ENCODE data around the gene UNK. TPM values are rescaled to one million over a fixed set of nuclear protein-coding genes. Genes with fewer than 3 reads are reported as not detected.
A peak's percentile ranks its signal among the peaks of the same experiment; 100 is the strongest.

The UNK gene
- polyA plus RNA-seq, 2 of the 4 experiments (the other 2 are of a cell fraction) = 27.0 to 34.5 TPM

DNA sequence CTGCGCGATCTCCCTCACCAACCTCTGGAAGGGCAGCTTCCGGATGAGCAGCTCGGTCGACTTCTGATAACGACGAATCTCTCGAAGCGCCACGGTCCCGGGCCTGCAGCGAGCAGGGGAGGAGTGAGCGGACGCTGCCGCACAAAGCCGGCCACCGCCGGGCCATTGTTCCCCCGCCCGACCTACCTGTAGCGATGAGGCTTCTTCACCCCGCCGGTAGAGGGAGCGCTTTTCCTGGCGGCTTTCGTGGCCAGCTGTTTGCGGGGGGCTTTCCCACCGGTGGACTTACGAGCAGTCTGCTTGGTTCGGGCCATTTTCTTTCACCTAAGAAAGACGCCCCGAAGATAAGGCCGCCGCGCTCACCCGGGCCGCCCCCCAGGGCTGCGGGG is 5.8 kb upstream of the UNK start (continued):
- no peak for TF ChIP-seq EHF (CRISPR knock-in tag; IDR thresholded peaks at IDR 0.05)
- TF ChIP-seq CHD4 (IDR thresholded peaks at IDR 0.05; ENCODE audit: borderline replicate concordance) = no peak

- CTCF ChIA-PET = interaction anchor here (0.8 to 9.7 kb wide), 15 partner anchors 9 to 160 kb away, joined by 3 to 131 read pairs (median 3); partner anchors contain the start of genes GALK1 and TRIM47
- FAIRE-seq = peak; percentile 100
- TF ChIP-seq SREBF2 (IDR thresholded peaks at IDR 0.05) (no peak), ZNF302 (CRISPR knock-in tag; IDR thresholded peaks at IDR 0.05) (no peak), PHF8 (IDR thresholded peaks at IDR 0.05; ENCODE audit: borderline replicate concordance, low read depth) (peak; percentile 99), HEYL (CRISPR knock-in tag; IDR thresholded peaks at IDR 0.05) (no peak), RARB (CRISPR knock-in tag; IDR thresholded peaks at IDR 0.05) (peak; percentile 89), RFX5 (IDR thresholded peaks at IDR 0.05) (peak; percentile 89), PBX3 (IDR thresholded peaks at IDR 0.05) (peak; percentile 92), EP300 (IDR thresholded peaks at IDR 0.05) (no peak), RCOR1 (IDR thresholded peaks at IDR 0.05; ENCODE audit: low read depth, low read length) (no peak), JUNB (IDR thresholded peaks at IDR 0.05) (0 out of 2 replicates have a peak, but pooled peaks have one; percentile 26), FOSB (CRISPR knock-in tag; IDR thresholded peaks at IDR 0.05) (no peak), MAFK (IDR thresholded peaks at IDR 0.05; ENCODE audit: partially characterized antibody) (peak; percentile 16), FOSL2 (IDR thresholded peaks at IDR 0.05) (peak; percentile 31; the same call in 1 of the 2 replicates), FOSL2 (CRISPR knock-in tag; IDR thresholded peaks at IDR 0.05) (peak; percentile 83), POLR2A (IDR thresholded peaks at IDR 0.05; ENCODE audit: low read length) (peak; percentile 100), JUN (IDR thresholded peaks at IDR 0.05) (peak; percentile 100), MYC (IDR thresholded peaks at IDR 0.05; ENCODE audit: borderline replicate concordance, low read length) (peak; percentile 19), HDAC2 (IDR thresholded peaks at IDR 0.05) (no peak), RAD21 (conservative IDR thresholded peaks at IDR 0.05 in 1 of 2, IDR thresholded peaks at IDR 0.05 in 1 of 2) (no peak), POLR2AphosphoS2 (conservative IDR thresholded peaks at IDR 0.05; ENCODE audit: low read length) (peak; percentile 95), REST (IDR thresholded peaks at IDR 0.05) (peak; percentile 74), BHLHE40 (IDR thresholded peaks at IDR 0.05; ENCODE audit: low read depth, low read length) (no peak), NR3C1 (IDR thresholded peaks at IDR 0.05) (no peak), MAZ (IDR thresholded peaks at IDR 0.05; ENCODE audit: borderline replicate concordance, low read depth, low read length) (peak; percentile 99), HOXB5 (CRISPR knock-in tag; IDR thresholded peaks at IDR 0.05) (peak; percentile 48), ZC3H11A (IDR thresholded peaks at IDR 0.05) (no peak), TP53 (CRISPR knock-in tag; IDR thresholded peaks at IDR 0.05) (peak; percentile 93)
- TF ChIP-seq, protein P1, sequence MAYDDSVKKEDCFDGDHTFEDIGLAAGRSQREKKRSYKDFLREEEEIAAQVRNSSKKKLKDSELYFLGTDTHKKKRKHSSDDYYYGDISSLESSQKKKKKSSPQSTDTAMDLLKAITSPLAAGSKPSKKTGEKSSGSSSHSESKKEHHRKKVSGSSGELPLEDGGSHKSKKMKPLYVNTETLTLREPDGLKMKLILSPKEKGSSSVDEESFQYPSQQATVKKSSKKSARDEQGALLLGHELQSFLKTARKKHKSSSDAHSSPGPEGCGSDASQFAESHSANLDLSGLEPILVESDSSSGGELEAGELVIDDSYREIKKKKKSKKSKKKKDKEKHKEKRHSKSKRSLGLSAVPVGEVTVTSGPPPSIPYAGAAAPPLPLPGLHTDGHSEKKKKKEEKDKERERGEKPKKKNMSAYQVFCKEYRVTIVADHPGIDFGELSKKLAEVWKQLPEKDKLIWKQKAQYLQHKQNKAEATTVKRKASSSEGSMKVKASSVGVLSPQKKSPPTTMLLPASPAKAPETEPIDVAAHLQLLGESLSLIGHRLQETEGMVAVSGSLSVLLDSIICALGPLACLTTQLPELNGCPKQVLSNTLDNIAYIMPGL (CRISPR knock-in tag; IDR thresholded peaks at IDR 0.05; ENCODE audit: borderline replicate concordance) = peak; percentile 88; the same call in 1 of the 2 replicates
- TF ChIP-seq, protein P2, sequence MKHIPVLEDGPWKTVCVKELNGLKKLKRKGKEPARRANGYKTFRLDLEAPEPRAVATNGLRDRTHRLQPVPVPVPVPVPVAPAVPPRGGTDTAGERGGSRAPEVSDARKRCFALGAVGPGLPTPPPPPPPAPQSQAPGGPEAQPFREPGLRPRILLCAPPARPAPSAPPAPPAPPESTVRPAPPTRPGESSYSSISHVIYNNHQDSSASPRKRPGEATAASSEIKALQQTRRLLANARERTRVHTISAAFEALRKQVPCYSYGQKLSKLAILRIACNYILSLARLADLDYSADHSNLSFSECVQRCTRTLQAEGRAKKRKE (CRISPR knock-in tag; IDR thresholded peaks at IDR 0.05; ENCODE audit: low read depth) = peak; percentile 59; the same call in 1 of the 2 replicates
- TF ChIP-seq, protein P3, sequence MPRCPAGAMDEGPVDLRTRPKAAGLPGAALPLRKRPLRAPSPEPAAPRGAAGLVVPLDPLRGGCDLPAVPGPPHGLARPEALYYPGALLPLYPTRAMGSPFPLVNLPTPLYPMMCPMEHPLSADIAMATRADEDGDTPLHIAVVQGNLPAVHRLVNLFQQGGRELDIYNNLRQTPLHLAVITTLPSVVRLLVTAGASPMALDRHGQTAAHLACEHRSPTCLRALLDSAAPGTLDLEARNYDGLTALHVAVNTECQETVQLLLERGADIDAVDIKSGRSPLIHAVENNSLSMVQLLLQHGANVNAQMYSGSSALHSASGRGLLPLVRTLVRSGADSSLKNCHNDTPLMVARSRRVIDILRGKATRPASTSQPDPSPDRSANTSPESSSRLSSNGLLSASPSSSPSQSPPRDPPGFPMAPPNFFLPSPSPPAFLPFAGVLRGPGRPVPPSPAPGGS (IDR thresholded peaks at IDR 0.05) = peak; percentile 100
Observed at GRCh38 chr17:75779250-75779986, 5.2 kb upstream of the UNK start.

More at GRCh38 chr17:75779250-75779986, 5.2 kb upstream of the UNK start:
- peaks cover 41% of the 10 kb centered on the region for H3K4me1 ChIP-seq
- ATAC-seq = peak; percentile 55 to 82
- POLR2A ChIA-PET = interaction anchor here (0.6 to 2.0 kb wide), 65 partner anchors 8 to 490 kb away, joined by 3 to 73 read pairs (median 5); partner anchors contain the start of genes GALK1, GRB2, ITGB4 and LLGL2
- DNase-seq (ENCODE audit: low read depth in 1 of 2, low spot score in 1 of 2) = peak; percentile 100
- H3K27ac ChIP-seq = peak overlapping the region; percentile 93 to 95
- under 1% methylated on average over 48 of the region's 84 CpGs for WGBS (ENCODE audit: missing lambda C conversion rate)
- no peaks in the 10 kb centered on the region for H3K9me3 ChIP-seq
- H3K4me2 ChIP-seq = peak overlapping the region; percentile 79
- H3K4me3 ChIP-seq = peak overlapping the region; percentile 69
